Stimulated activated naive B cell treated with anti-CD40 and anti-IgM and Interleukin-4, amounts not matched to agents 10 μg/mL and 1 μg/mL and 100 μg/mL, for 72 hours (primary cell): ENCODE results near the gene ARHGAP32.

ENCODE experiments used
- ATAC-seq, 2 donors: fragments of 150-1000 bp; cut with Tn5 transposase; replicated peaks; 2 replicates each; pipeline ENCODE4 v1.10.0; 2021; ENCODE audit warnings: moderate library complexity in 1 of 2
- DNase-seq: peaks from one replicate; pipeline ENCODE4 v3.0.0; 2021
- H3K27ac Mint-ChIP-seq: one replicate; pipeline ENCODE4 v1.8.0; 2022; ENCODE audit warnings: mild to moderate bottlenecking, mixed read lengths
- H3K27me3 Mint-ChIP-seq, 2 donors: one replicate each; pipeline ENCODE4 v1.8.0; 2022; ENCODE audit warnings: mixed read lengths in 2 of 2
- H3K36me3 Mint-ChIP-seq, 2 donors: one replicate each; pipeline ENCODE4 v1.8.0; 2022; ENCODE audit warnings: mixed read lengths in 2 of 2, mild to moderate bottlenecking in 1 of 2
- H3K4me1 Mint-ChIP-seq, 2 donors: one replicate each; pipeline ENCODE4 v1.8.0; 2022; ENCODE audit warnings: mixed read lengths in 2 of 2, mild to moderate bottlenecking in 1 of 2
- H3K4me3 Mint-ChIP-seq, 2 donors: one replicate each; pipeline ENCODE4 v1.8.0; 2022; ENCODE audit warnings: mild to moderate bottlenecking in 2 of 2, mixed read lengths in 2 of 2, moderate library complexity in 1 of 2
- H3K9me3 Mint-ChIP-seq, 2 donors: one replicate each; pipeline ENCODE4 v1.8.0; 2022; ENCODE audit warnings: mixed read lengths in 2 of 2, mild to moderate bottlenecking in 1 of 2

ARHGAP32 gene

DNA sequence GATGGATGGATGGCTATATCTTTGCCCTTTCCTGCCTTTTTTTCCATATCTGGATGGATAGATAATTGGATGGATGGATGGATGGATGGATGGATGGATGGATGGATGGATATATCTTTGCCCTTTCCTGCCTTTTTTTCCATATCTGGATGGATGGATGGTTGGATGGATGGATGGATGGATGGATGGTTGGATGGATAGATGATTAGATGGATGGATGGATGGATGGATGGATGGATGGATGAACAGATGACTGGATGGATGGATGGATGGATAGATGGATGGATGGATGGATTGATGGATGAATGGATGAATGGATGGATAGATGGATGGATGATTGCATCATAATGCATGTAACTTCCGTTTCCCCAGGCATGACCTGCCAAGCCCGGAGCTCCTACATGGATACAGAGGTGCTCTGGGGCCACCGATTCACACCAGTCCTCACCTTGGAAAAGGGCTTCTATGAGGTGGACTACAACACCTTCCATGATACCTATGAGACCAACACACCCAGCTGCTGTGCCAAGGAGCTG lies 276.0 kb downstream of the ARHGAP32 start:
- no peaks in the 10 kb centered on the region for H3K36me3 Mint-ChIP-seq
- ATAC-seq (no peak), DNase-seq (no peak)
- H3K9me3 Mint-ChIP-seq, result peaks cover 4 to 9% of the 10 kb centered on the region in 2 donors
- peaks cover 63 to 70% of the 10 kb centered on the region in 2 donors for H3K27me3 Mint-ChIP-seq
- H3K4me3 Mint-ChIP-seq, result no peak overlapping the region
- no peak overlapping the region for H3K27ac Mint-ChIP-seq
- peaks cover 13 to 15% of the 10 kb centered on the region in 2 donors for H3K4me1 Mint-ChIP-seq

DNA sequence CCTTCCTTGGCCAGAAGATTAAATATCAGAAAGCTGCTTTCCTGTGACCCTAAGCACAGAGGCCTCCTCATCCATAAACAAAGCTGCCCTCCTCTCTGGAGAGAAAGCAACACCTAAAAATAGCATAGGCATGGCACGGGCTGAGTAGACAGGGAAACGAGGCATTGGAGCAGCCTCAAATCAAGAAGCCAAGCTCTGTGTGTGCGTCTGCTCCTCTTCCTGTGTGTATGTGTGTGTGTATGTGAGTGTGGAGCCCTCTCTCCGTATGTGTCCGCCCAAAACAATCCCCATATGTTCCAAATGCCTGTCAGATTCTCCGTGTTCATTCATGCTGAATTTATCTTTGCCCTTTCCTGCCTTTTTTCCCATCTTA lies 277.0 kb downstream of the ARHGAP32 start:
- Mint-ChIP-seq H3K27me3 (peaks cover 61 to 62% of the 10 kb centered on the region in 2 donors), H3K4me1 (peaks cover 11 to 13% of the 10 kb centered on the region in 2 donors), H3K27ac (no peak overlapping the region), H3K4me3 (no peak overlapping the region), H3K9me3 (peaks cover 4 to 9% of the 10 kb centered on the region in 2 donors), H3K36me3 (no peaks in the 10 kb centered on the region)
- ATAC-seq (no peak), DNase-seq (no peak)
